SK-N-SH (cell line): ENCODE measurements around the gene NEURL1.

Experiments
- CTCF ChIP-seq: fragments of 200-600 bp; sonication (generic); IDR thresholded peaks from 2 replicates; pipeline ENCODE4 v1.6.1; 2017; ENCODE audit warnings: antibody characterized with exemption, mild to moderate bottlenecking, moderate library complexity
- EP300 ChIP-seq, 2 experiments: IDR thresholded peaks; 2 replicates each; pipeline versions ENCODE4 v1.4.0 to v1.6.1; 2012; ENCODE audit warnings: borderline replicate concordance in 1 of 2, low read depth in 1 of 2, low read length in 1 of 2
- EZH2phosphoT487 ChIP-seq: fragments of 200-600 bp; sonication (generic); IDR thresholded peaks from 2 replicates; pipeline ENCODE4 v1.6.1; 2017; ENCODE audit warnings: low read depth, mixed run types, mild to moderate bottlenecking, antibody characterized with exemption, moderate library complexity, borderline replicate concordance
- FOSL2 ChIP-seq: IDR thresholded peaks from 2 replicates; pipeline ENCODE4 v1.4.0; 2012; ENCODE audit warnings: low read depth, mild to moderate bottlenecking, moderate library complexity, borderline replicate concordance
- FOXJ3 ChIP-seq: sonication (generic); formaldehyde crosslinking; IDR thresholded peaks from 2 replicates; pipeline ENCODE4 v1.5.1; 2020; ENCODE audit warnings: mild to moderate bottlenecking, missing genetic modification reagents
- JUND ChIP-seq: IDR thresholded peaks from 2 replicates; pipeline ENCODE4 v1.4.0; 2012
- MEF2A ChIP-seq: IDR thresholded peaks from 2 replicates; pipeline ENCODE4 v1.4.0; 2012; ENCODE audit warnings: low read depth, borderline replicate concordance
- MXI1 ChIP-seq: IDR thresholded peaks from 2 replicates; pipeline ENCODE4 v1.6.1; 2012; ENCODE audit warnings: mild to moderate bottlenecking, low read depth, low read length, improper control_type of control experiment
- POLR2AphosphoS5 ChIP-seq: IDR thresholded peaks from 2 replicates; pipeline ENCODE4 v1.6.1; 2012; ENCODE audit warnings: low read depth, low read length
- RAD21 ChIP-seq: IDR thresholded peaks from 2 replicates; pipeline ENCODE4 v1.6.1; 2012; ENCODE audit warnings: mild to moderate bottlenecking, low read length
- REST ChIP-seq: IDR thresholded peaks from 2 replicates; pipeline ENCODE4 v1.6.1; 2012; ENCODE audit warnings: mild to moderate bottlenecking, low read depth, low read length, moderate library complexity
- SMC3 ChIP-seq: IDR thresholded peaks from 2 replicates; pipeline ENCODE4 v1.6.1; 2012; ENCODE audit warnings: low read depth, low read length, improper control_type of control experiment
- YY1 ChIP-seq: IDR thresholded peaks from 2 replicates; pipeline ENCODE4 v1.4.0; 2012; ENCODE audit warnings: low read depth, mild to moderate bottlenecking

GRCh38 chr10:103619424-103620351, 126.2 kb downstream of the NEURL1 start:
- TF ChIP-seq RAD21 (no peak), JUND (no peak), EP300 (IDR thresholded peaks at IDR 0.05; ENCODE audit: borderline replicate concordance in 1 of 2, low read depth in 1 of 2, low read length in 1 of 2) (no peak), FOXJ3 (CRISPR knock-in tag) (no peak), EZH2phosphoT487 (no peak), MXI1 (no peak), SMC3 (no peak), CTCF (no peak), REST (no peak), POLR2AphosphoS5 (no peak), YY1 (no peak), MEF2A (no peak), FOSL2 (no peak)
